ENCODE results near the gene IGSF21.

The IGSF21 gene

DNA sequence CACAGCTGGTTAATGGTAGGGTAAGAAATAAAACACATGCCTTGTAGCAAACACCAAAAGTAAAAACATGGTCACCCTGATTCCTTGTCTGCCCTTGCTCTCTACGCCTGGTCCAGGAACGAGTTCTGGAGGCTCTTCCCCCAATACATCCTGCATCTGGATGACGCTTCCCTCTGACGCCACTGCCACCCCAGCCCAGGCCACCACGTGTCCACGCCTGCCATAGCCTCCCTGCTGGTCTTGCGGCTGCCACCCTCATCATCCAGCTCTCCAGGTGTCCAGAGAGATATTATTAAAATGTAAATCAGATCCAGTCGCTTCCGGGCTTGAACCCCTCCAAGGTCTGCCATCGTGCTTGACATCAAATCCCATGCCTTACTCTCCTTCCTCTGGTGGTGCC lies 39.3 kb downstream of the IGSF21 start:
- H3K4me3 ChIP-seq (ENCODE audit: low read depth, low read length): no peak overlapping the region
- DNase-seq (ENCODE audit: low read depth): no peak
- TF ChIP-seq, protein P1, sequence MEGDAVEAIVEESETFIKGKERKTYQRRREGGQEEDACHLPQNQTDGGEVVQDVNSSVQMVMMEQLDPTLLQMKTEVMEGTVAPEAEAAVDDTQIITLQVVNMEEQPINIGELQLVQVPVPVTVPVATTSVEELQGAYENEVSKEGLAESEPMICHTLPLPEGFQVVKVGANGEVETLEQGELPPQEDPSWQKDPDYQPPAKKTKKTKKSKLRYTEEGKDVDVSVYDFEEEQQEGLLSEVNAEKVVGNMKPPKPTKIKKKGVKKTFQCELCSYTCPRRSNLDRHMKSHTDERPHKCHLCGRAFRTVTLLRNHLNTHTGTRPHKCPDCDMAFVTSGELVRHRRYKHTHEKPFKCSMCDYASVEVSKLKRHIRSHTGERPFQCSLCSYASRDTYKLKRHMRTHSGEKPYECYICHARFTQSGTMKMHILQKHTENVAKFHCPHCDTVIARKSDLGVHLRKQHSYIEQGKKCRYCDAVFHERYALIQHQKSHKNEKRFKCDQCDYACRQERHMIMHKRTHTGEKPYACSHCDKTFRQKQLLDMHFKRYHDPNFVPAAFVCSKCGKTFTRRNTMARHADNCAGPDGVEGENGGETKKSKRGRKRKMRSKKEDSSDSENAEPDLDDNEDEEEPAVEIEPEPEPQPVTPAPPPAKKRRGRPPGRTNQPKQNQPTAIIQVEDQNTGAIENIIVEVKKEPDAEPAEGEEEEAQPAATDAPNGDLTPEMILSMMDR (IDR thresholded peaks at IDR 0.05; ENCODE audit: insufficient read depth, low read depth, low read length, missing control alignments): no peak

DNA sequence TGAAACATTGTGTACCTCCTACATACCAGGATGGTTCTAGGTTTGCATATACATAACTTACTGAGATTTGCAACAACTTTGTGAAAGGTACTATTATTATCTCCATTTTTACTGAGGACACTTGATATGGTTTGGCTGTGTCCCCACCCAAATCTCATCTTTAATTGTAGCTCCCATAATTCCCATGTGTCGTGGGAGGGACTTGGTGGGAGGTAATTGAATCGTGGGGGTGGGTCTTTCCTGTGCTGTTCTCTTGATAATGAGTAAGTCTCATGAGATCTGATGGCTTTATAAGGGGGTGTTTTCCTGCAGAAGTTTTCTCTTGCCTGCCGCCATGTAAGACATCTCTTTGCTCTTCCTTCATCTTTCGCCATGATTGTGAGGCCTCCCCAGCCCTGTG lies 40.1 kb downstream of the IGSF21 start:
- no peak overlapping the region for H3K4me3 ChIP-seq (ENCODE audit: low read depth, low read length)
- no peak for DNase-seq (ENCODE audit: low read depth)
- TF ChIP-seq, protein P1 (IDR thresholded peaks at IDR 0.05; ENCODE audit: insufficient read depth, low read depth, low read length, missing control alignments): no peak

DNA sequence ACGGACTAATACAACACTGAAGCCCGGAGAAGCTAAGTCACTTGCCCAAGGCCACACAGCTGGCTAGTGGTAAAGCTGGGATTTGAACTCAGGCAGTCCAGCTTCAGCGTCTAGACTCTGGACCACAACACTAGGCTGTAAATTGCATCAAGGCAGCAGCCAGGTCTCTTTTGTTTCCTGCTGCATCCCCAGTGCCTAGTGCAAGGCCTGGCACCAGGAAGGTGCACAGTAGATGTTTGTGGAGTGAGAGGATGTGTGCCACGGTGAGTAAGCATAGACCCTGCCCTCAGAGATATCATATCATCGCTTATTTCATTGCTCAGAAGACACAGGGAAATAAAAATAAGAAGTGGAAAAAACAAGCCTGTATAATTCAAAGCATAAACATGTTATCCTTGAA lies 40.9 kb downstream of the IGSF21 start:
- no peak overlapping the region for H3K4me3 ChIP-seq (ENCODE audit: low read depth, low read length)
- no peak for DNase-seq (ENCODE audit: low read depth)
- TF ChIP-seq, protein P1 (IDR thresholded peaks at IDR 0.05; ENCODE audit: insufficient read depth, low read depth, low read length, missing control alignments): no peak

DNA sequence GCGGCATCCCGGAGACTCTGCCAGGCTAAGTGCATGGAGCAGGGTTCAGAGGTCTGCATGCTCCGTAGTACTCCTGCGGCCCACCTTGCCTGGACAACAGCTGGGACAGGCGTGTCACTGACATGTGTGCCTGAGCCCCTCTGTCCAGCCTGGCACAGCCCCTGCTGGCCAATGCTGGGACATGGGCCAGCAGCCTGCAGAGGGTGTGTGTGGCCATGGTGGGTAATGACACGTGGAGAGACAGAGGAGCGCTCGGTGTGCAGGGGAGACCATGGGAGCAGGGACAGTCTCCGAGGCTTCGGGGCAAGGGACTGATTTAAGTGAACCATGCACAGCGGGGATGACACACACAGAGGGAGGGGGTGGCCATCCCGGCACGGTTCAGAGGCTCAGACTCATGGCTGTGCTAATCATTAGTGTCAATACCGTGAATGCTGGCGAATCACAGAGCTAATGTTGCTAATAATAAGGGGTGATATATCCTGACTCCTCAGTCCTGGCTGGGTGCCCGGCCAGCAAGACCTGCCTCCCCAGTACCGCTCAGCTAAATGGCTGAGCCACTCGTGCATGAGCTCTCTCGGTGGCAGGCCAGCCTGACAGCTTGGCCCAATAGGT lies 41.5 kb downstream of the IGSF21 start:
- TF ChIP-seq, protein P1 (IDR thresholded peaks at IDR 0.05; ENCODE audit: insufficient read depth, low read depth, low read length, missing control alignments): no peak
- H3K4me3 ChIP-seq (ENCODE audit: low read depth, low read length): no peak overlapping the region
- no peak for DNase-seq (ENCODE audit: low read depth)

DNA sequence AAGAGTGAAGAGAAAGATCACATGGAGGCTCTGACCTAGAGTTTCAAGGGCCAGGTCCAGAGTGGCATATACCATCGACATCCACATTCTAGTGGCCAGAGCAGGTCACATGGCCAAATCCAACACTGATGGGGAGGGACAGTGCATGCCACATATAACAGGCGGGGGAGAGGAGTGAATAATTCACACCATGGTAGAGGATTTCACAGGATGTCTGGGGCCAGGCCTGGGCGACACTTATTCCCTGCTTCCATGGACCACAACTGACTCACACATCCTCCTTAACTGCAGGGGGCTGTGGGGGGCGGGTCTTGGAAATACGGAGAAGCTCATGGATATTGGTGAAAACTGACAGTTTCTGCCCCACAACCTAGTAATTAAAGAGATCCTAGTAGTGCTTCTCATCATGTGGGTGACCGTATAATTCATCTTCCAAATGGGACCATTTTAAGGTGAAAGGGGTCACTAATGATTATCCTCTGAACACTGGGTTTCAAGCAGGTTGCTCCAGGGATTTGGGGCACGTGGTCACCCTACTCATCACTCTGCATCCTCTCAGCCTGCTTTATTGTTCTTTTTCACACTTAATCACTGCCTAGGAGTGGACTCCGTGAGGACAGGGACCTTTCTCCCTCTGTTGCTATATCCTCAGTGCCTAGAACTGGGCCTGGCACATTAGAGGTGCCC lies 44.0 kb downstream of the IGSF21 start:
- TF ChIP-seq, protein P1 (IDR thresholded peaks at IDR 0.05; ENCODE audit: insufficient read depth, low read depth, low read length, missing control alignments): no peak
- H3K4me3 ChIP-seq (ENCODE audit: low read depth, low read length): no peak overlapping the region
- DNase-seq (ENCODE audit: low read depth): no peak

DNA sequence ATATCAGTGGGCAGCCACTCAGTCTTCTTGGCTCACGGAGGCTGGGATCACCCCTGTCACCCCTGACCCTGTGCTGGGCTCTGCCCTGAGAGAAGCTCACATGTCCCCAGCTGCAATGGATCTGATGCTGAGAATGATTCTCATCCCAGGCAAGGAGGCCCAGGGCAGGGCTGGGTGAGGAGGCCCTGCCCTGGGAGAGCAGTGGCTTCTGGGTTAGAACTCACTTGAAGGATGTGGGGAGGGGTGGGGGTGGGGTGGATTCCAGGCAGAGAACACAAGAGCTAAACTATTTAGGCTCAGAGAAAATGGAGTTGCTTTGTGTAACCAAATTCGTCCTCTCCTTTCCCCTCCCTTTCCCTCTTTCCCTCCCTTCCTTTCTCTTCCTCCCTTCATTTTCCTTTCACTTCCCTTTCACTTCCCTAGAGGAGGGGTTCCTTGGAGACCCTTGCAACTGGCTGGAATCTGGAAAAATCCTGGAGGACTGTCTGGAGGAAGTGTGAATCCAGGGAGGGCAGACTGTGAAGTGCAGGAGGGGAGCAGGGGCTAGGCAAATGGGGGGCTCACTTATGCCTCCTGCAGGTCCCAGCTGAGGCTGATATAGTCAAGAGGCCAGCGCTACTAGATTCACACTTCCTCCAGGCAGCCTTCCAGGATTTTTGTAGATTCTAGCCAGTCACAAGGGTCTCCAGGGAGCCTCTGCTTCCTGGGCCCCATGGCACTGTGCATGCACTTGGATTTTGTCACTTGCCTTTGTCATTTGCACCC lies 47.0 kb downstream of the IGSF21 start:
- TF ChIP-seq, protein P1 (IDR thresholded peaks at IDR 0.05; ENCODE audit: insufficient read depth, low read depth, low read length, missing control alignments): no peak
- DNase-seq (ENCODE audit: low read depth): no peak
- H3K4me3 ChIP-seq (ENCODE audit: low read depth, low read length): no peak overlapping the region

All from GM12865 (cell line).